PC-9 (cell line): ENCODE results near the gene GUCY2C. TPM values are rescaled to one million over a fixed set of nuclear protein-coding genes. Genes with fewer than 3 reads are reported as not detected.

Source experiments
- BruUV-seq: library from RNA; stranded (reverse); fragments of 400-500 nt; replicated peaks from 2 replicates; lab custom pipeline; 2021; lab: Mats Ljungman, UMichigan
- CTCF ChIA-PET: fragments of 300-600 bp; sonication (Branson Sonifier 250); formaldehyde crosslinking; loops from one replicate; lab custom pipeline; 2022; ENCODE audit warnings: antibody characterized with exemption; lab: Charles Lee
- POLR2A ChIA-PET: fragments of 300-600 bp; sonication (Branson Sonifier 250); formaldehyde crosslinking; loops from one replicate; lab custom pipeline; 2022; ENCODE audit warnings: antibody characterized with exemption; ENCODE audit not compliant: unreplicated experiment; lab: Charles Lee
- DNase-seq, 2 experiments: peaks; one replicate each; pipeline versions ENCODE4 v3.0.0 to v3.0.0-alpha.2; 2015 to 2022; ENCODE audit warnings: mixed read lengths in 1 of 2
- H2AFZ ChIP-seq: fragments of 200-600 bp; sonication (generic); 2 replicates; pipeline ENCODE4 v1.8.1; 2017; ENCODE audit warnings: antibody characterized with exemption
- H3F3A ChIP-seq: fragments of 200-600 bp; sonication (generic); 2 replicates; pipeline ENCODE4 v1.8.1; 2017; ENCODE audit warnings: antibody characterized with exemption, mild to moderate bottlenecking, low read depth; ENCODE audit not compliant: insufficient read depth
- H3K27ac ChIP-seq: fragments of 200-600 bp; sonication (generic); 2 replicates; pipeline ENCODE4 v1.6.1; 2016; ENCODE audit warnings: mixed run types
- H3K27me3 ChIP-seq: fragments of 200-600 bp; sonication (generic); 2 replicates; pipeline ENCODE4 v1.6.1; 2016; ENCODE audit warnings: low read depth, mixed run types; ENCODE audit not compliant: insufficient read depth
- H3K36me3 ChIP-seq: fragments of 200-600 bp; sonication (generic); 2 replicates; pipeline ENCODE4 v1.6.1; 2016; ENCODE audit warnings: low read depth, mixed run types
- H3K4me1 ChIP-seq: fragments of 200-600 bp; sonication (generic); replicated peaks from 2 replicates; pipeline ENCODE4 v1.6.1; 2016; ENCODE audit warnings: mixed run types; ENCODE audit not compliant: insufficient read depth
- H3K4me2 ChIP-seq: fragments of 200-600 bp; sonication (generic); 2 replicates; pipeline ENCODE4 v1.6.1; 2017; ENCODE audit warnings: mixed run types
- H3K4me3 ChIP-seq: fragments of 200-600 bp; sonication (generic); 2 replicates; pipeline ENCODE4 v1.6.1; 2016; ENCODE audit warnings: mixed run types
- H3K79me2 ChIP-seq: fragments of 200-600 bp; sonication (generic); 2 replicates; pipeline ENCODE4 v1.6.1; 2017; ENCODE audit warnings: low read depth, mixed run types
- H3K9me2 ChIP-seq: fragments of 200-600 bp; sonication (generic); 2 replicates; pipeline ENCODE4 v1.8.1; 2017; ENCODE audit warnings: mild to moderate bottlenecking; ENCODE audit not compliant: insufficient read depth
- H3K9me3 ChIP-seq: fragments of 200-600 bp; sonication (generic); 2 replicates; pipeline ENCODE4 v1.8.1; 2016; ENCODE audit warnings: low read depth; ENCODE audit not compliant: insufficient read depth
- H4K20me1 ChIP-seq: fragments of 200-600 bp; sonication (generic); 2 replicates; pipeline ENCODE4 v1.8.1; 2017; ENCODE audit not compliant: insufficient read depth
- CTCF ChIP-seq: fragments of 200-600 bp; sonication (generic); conservative IDR thresholded peaks from 2 replicates; pipeline ENCODE4 v1.6.1; 2017; ENCODE audit warnings: mixed run types, antibody characterized with exemption, mild to moderate bottlenecking, moderate library complexity
- EZH2 ChIP-seq: fragments of 200-600 bp; sonication (generic); IDR thresholded peaks from 2 replicates; pipeline ENCODE4 v1.8.0; 2017; ENCODE audit warnings: antibody characterized with exemption, low read depth
- intact Hi-C: fragments of 100-400 bp; cut with micrococcal nuclease; formaldehyde crosslinking; loops from one replicate; pipeline ENCODE4 v1.10.0; 2022; ENCODE audit not compliant: unreplicated experiment
- total RNA-seq: library from RNA; stranded (reverse); gene quantifications from 2 replicates; pipeline ENCODE4 v1.2.3, GENCODE V29; 2021

GUCY2C gene
- total RNA-seq, 1 experiment from 2014 or later, result not detected

GRCh38 chr12:14699923-14700322 is 3.5 kb upstream of the GUCY2C start:
- Histone ChIP-seq H4K20me1 (no peaks in the 10 kb centered on the region), H3F3A (no peaks in the 10 kb centered on the region), H3K36me3 (no peaks in the 10 kb centered on the region), H3K79me2 (no peaks in the 10 kb centered on the region), H3K9me2 (no peaks in the 10 kb centered on the region), H3K27me3 (no peaks in the 10 kb centered on the region), H3K4me1 (no peaks in the 10 kb centered on the region), H3K4me3 (no peak overlapping the region), H3K27ac (no peak overlapping the region), H3K4me2 (no peak overlapping the region), H3K9me3 (no peaks in the 10 kb centered on the region), H2AFZ (no peak overlapping the region)
- intact Hi-C loops, result no loop called here
- ChIA-PET CTCF (no interaction called here), POLR2A (no interaction called here)
- no peak for DNase-seq
- TF ChIP-seq CTCF (no peak), EZH2 (no peak)
- BruUV-seq, result no TSS peak

- H3F3A ChIP-seq, result no peaks in the 10 kb centered on the region
- ChIA-PET POLR2A (no interaction called here), CTCF (interaction anchor here (0.7 kb wide), 1 partner anchor 77 kb away, joined by 4 read pairs; no protein-coding TSS in a partner anchor)
- H3K9me3 ChIP-seq, result no peaks in the 10 kb centered on the region
- H3K36me3 ChIP-seq, result no peaks in the 10 kb centered on the region
- no peak overlapping the region for H3K4me3 ChIP-seq
- TF ChIP-seq EZH2, result no peak
- no peak for TF ChIP-seq CTCF
- H3K79me2 ChIP-seq, result no peaks in the 10 kb centered on the region
- H3K27me3 ChIP-seq, result no peaks in the 10 kb centered on the region
- intact Hi-C loops, result no loop called here
- BruUV-seq, result no TSS peak
- H3K4me1 ChIP-seq, result no peaks in the 10 kb centered on the region
- no peaks in the 10 kb centered on the region for H3K9me2 ChIP-seq
- DNase-seq, result no peak
- H3K27ac ChIP-seq, result no peak overlapping the region
- no peak overlapping the region for H2AFZ ChIP-seq
- no peak overlapping the region for H3K4me2 ChIP-seq
- H4K20me1 ChIP-seq, result no peaks in the 10 kb centered on the region
These were observed 2.2 kb upstream of the GUCY2C start for GRCh38 chr12:14698555-14698954.

- H4K20me1 ChIP-seq, result no peaks in the 10 kb centered on the region
- no peak overlapping the region for H3K27ac ChIP-seq
- DNase-seq, result no peak
- POLR2A ChIA-PET, result no interaction called here
- no TSS peak for BruUV-seq
- H2AFZ ChIP-seq, result no peak overlapping the region; the same call in 1 of the 2 replicates
- no peaks in the 10 kb centered on the region for H3K9me2 ChIP-seq
- no peaks in the 10 kb centered on the region for H3K27me3 ChIP-seq
- intact Hi-C loops, result no loop called here
- no peaks in the 10 kb centered on the region for H3K36me3 ChIP-seq
- no peaks in the 10 kb centered on the region for H3K79me2 ChIP-seq
- no peak overlapping the region for H3K4me2 ChIP-seq
- H3F3A ChIP-seq, result no peaks in the 10 kb centered on the region
- CTCF ChIA-PET, result no interaction called here
- TF ChIP-seq EZH2 (no peak), CTCF (no peak)
- H3K4me1 ChIP-seq, result no peaks in the 10 kb centered on the region
- H3K4me3 ChIP-seq, result no peak overlapping the region
- no peaks in the 10 kb centered on the region for H3K9me3 ChIP-seq
These were observed 671 bp downstream of the GUCY2C start for GRCh38 chr12:14695715-14696141.
